GM21367 (cell line): ENCODE measurements around the gene FNDC1.

Source experiments
- ATAC-seq: cut with Tn5 transposase; IDR thresholded peaks from one replicate; pipeline ENCODE4 v1.9.1; 2021; ENCODE audit not compliant: unreplicated experiment

The FNDC1 gene

GRCh38 chr6:159157431-159157830, 11.8 kb upstream of the FNDC1 start:
- ATAC-seq: no peak

- ATAC-seq: no peak
Observed at GRCh38 chr6:159161839-159162238, 7.4 kb upstream of the FNDC1 start.

- no peak for ATAC-seq
Observed at GRCh38 chr6:159163901-159164370, 5.3 kb upstream of the FNDC1 start.

- no peak for ATAC-seq
Observed at GRCh38 chr6:159168536-159169192, 536 bp upstream of the FNDC1 start.

GRCh38 chr6:159169557-159170332, 545 bp downstream of the FNDC1 start:
- ATAC-seq: no peak

GRCh38 chr6:159170333-159170672, 1.1 kb downstream of the FNDC1 start:
- no peak for ATAC-seq

GRCh38 chr6:159170999-159171712, 2.0 kb downstream of the FNDC1 start:
- no peak for ATAC-seq

GRCh38 chr6:159172091-159172491, 2.9 kb downstream of the FNDC1 start:
- no peak for ATAC-seq

GRCh38 chr6:159174263-159174969, 5.2 kb downstream of the FNDC1 start:
- peak; percentile 79 for ATAC-seq

GRCh38 chr6:159176913-159177312, 7.7 kb downstream of the FNDC1 start:
- ATAC-seq: no peak

GRCh38 chr6:159178847-159179246, 9.6 kb downstream of the FNDC1 start:
- no peak for ATAC-seq

GRCh38 chr6:159180001-159180400, 10.8 kb downstream of the FNDC1 start:
- ATAC-seq: no peak

- ATAC-seq: no peak
Observed at GRCh38 chr6:159181914-159182313, 12.7 kb downstream of the FNDC1 start.

GRCh38 chr6:159184559-159184958, 15.4 kb downstream of the FNDC1 start:
- ATAC-seq: no peak

GRCh38 chr6:159190460-159190859, 21.3 kb downstream of the FNDC1 start:
- no peak for ATAC-seq

- ATAC-seq: no peak
Observed at GRCh38 chr6:159193923-159194322, 24.7 kb downstream of the FNDC1 start.

- ATAC-seq: no peak
Observed at GRCh38 chr6:159194421-159194820, 25.2 kb downstream of the FNDC1 start.

- no peak for ATAC-seq
Observed at GRCh38 chr6:159196430-159196975, 27.3 kb downstream of the FNDC1 start.

GRCh38 chr6:159197251-159197650, 28.1 kb downstream of the FNDC1 start:
- no peak for ATAC-seq

GRCh38 chr6:159201336-159201735, 32.1 kb downstream of the FNDC1 start:
- no peak for ATAC-seq
